Cardiac fibroblast (primary cell): ENCODE data around the gene TNNC2.
"Not testable (repeated sequence)": the region's sequence is repeated elsewhere in the genome, so short reads cannot be mapped to it uniquely, and the experiment has no call there.

Experiments used
- DNase-seq, 2 donors: peaks; one replicate each; pipeline versions ENCODE4 v3.0.0 to v3.0.0-alpha.2; 2010; ENCODE audit warnings: low read depth in 2 of 2
- H3K4me3 ChIP-seq, 2 donors: replicated peaks in 1 of 2; 1 replicate in 1 of 2; 2 replicates in 1 of 2; pipeline ENCODE4 v1.5.1; 2011; ENCODE audit warnings: low read depth in 2 of 2, low read length in 2 of 2, mild to moderate bottlenecking in 2 of 2, moderate library complexity in 1 of 2
- CTCF ChIP-seq: IDR thresholded peaks from one replicate; pipeline ENCODE4 v1.5.1; 2011; ENCODE audit warnings: low read depth, mild to moderate bottlenecking, low read length, inconsistent platforms

The TNNC2 gene

DNA sequence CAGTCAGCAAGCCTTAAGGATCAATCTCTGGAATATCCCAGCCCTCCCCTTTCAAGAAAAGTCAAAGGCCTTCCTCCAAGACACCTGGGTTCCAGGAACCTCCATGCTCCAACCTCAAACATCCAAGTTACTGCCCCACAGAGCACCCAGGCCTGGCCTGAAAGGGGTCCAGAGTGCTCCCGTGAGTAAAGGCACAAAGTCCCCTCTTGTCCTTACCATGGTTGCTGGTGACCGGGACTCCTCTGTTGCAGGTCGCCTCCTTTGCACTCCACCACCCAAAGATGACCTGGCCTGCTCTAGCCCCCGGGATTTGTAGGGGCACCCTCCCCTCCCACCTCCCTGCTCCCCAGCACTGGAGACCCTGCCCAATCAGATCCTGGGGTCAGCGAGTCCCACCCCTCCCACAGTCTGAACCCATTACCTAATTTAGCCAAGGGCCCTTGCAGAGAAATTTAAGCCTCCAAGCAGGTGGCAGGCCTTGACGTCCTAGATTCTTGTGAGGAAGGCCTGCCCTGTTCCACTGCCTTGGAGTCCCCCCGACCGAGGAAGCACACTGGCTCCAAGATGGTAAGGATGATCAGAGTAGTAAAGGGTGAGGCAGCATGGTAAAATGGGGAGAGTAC, at the start of gene TNNC2:
Gene TNNC2 (minus strand): TSS at position 283 of the 623 bp plus-strand sequence. CDS start 64 bp downstream, at position 219.
- H3K4me3 ChIP-seq, result no peak within 1 kb of the TSS
- no peak for DNase-seq
- TF ChIP-seq CTCF, result no peak

DNA sequence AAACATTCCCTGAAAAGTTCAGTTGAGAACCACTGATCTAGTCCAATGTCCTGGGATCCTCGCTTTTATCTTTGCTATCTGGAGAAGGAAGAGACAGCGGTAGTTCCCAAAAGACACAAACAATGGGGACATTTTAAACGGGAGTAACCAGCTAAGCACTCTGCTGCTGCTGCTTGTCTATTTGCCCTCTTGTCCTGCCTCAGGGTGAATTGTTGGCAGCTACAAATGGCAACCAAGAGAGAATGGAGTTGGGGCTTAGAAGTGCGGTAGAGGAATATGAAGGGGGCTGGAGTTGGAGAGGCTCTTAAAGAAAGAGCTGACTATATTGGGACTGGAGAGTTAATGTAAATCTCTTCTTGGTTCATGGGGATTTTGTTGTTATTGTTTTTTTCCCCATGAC, 47.5 kb upstream of the TNNC2 start:
- no peak for DNase-seq
- TF ChIP-seq CTCF, result no peak
- no peak overlapping the region for H3K4me3 ChIP-seq

DNA sequence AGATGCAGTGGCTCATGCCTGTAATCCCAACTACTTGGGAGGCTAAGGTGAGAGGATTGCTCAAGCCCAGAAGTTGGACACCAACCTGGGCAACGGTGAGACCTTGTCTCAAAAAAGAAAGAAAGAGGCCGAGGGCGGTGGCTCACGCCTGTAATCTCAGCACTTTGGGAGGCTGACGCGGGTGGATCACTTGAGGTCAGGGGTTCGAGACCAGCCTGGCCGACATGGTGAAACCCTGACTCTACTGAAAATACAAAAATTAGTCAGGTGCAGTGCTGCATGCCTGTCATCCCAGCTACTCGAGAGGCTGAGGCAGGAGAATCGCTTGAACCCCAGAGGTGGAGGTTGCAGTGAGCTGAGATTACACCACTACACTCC, 47.0 kb upstream of the TNNC2 start:
- H3K4me3 ChIP-seq, DNase-seq: not testable (repeated sequence)

GRCh38 chr20:45873409-45874103, 46.4 kb upstream of the TNNC2 start:
- no peak for DNase-seq
- H3K4me3 ChIP-seq, result no peak overlapping the region
- TF ChIP-seq CTCF, result no peak

DNA sequence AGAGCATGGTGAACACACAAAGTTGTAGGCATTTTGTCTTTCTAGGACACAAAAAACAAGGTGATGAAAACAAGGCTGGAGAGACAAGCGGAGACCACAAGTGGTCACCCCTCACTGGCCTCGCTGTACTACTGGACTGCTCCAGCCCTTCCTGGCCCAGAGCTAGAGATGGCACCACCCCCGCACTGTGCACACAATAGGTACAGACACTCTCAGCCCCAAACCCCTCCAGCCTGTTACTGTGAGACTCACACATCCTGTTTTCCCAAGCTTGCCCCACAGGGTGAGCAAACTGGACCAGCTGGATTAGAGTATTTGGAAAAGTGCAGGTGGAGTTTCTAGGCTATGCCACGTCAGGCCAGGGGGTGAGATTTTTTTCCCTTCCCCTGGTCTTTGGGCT, 45.5 kb upstream of the TNNC2 start:
- DNase-seq, result no peak
- TF ChIP-seq CTCF, result no peak
- H3K4me3 ChIP-seq, result no peak overlapping the region

DNA sequence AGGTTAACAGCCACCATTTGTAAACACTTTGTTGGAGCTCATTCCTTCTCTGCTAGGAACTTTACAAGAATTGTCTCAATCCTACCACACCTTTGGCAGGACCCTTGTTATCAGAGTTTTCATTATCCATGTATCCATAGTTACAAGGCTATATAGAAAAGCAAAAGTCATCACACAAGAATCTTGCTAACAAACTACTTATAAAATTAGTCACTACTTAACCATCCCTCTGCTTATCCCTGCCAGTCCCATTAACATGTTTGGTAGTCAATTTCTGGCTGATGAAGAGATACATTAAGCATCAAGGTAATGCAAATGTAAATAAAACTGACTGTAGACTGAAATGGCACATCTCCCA, 40.7 kb upstream of the TNNC2 start:
- no peak overlapping the region for H3K4me3 ChIP-seq
- no peak for TF ChIP-seq CTCF
- DNase-seq, result peak; percentile 45 to 51

- TF ChIP-seq CTCF, result no peak
- no peak for DNase-seq
- no peak overlapping the region for H3K4me3 ChIP-seq
These were observed 40.2 kb upstream of the TNNC2 start for GRCh38 chr20:45867136-45867818.
